ENCODE results near the gene EVA1C.

GRCh38 chr21:32507342-32507919, 94.9 kb downstream of the EVA1C start:
- TF ChIP-seq CTCF (conservative IDR thresholded peaks at IDR 0.05 in 1 of 2, IDR thresholded peaks at IDR 0.05 in 1 of 2; ENCODE audit: low read depth in 1 of 2, low read length in 2 of 2), result no peak
- no peak for TF ChIP-seq EZH2 (IDR thresholded peaks at IDR 0.05; ENCODE audit: low read length, missing control alignments)
